CD14-positive monocyte (primary cell): ENCODE measurements around the gene AMDHD2. TPM values are rescaled to one million over a fixed set of nuclear protein-coding genes. Genes with fewer than 3 reads are reported as not detected.

Experiments used
- DNase-seq, 3 donors: peaks; one replicate each; pipeline ENCODE4 v3.0.0-alpha.2; 2011 to 2022
- H2AFZ ChIP-seq: 2 replicates; pipeline ENCODE4 v1.6.0; 2012; ENCODE audit warnings: mild to moderate bottlenecking, low read depth, low read length, inconsistent platforms; ENCODE audit not compliant: insufficient read depth, poor library complexity, severe bottlenecking
- H3K27ac ChIP-seq, 2 donors: 1 replicate in 1 of 2; 2 replicates in 1 of 2; pipeline ENCODE4 v1.5.1; 2012 to 2013; ENCODE audit warnings: low read length in 2 of 2, control low read depth in 1 of 2, inconsistent platforms in 1 of 2, low read depth in 1 of 2, mild to moderate bottlenecking in 1 of 2
- H3K27me3 ChIP-seq, 2 donors: one replicate each; pipeline versions ENCODE4 v1.6.0 to v1.6.1; 2011 to 2013; ENCODE audit warnings: low read length in 2 of 2; ENCODE audit not compliant: control insufficient read depth in 2 of 2, insufficient read depth in 2 of 2
- H3K36me3 ChIP-seq, 2 donors: replicated peaks in 1 of 2; 1 replicate in 1 of 2; 2 replicates in 1 of 2; pipeline versions ENCODE4 v1.5.1 to v1.6.1; 2012 to 2013; ENCODE audit warnings: low read length in 2 of 2, control low read depth in 1 of 2, inconsistent platforms in 1 of 2, mild to moderate bottlenecking in 1 of 2; ENCODE audit not compliant: insufficient read depth in 2 of 2, control insufficient read depth in 1 of 2
- H3K4me1 ChIP-seq, 2 donors: 1 replicate in 1 of 2; 2 replicates in 1 of 2; pipeline versions ENCODE4 v1.5.1 to v1.6.1; 2012 to 2013; ENCODE audit warnings: low read length in 2 of 2, control low read depth in 1 of 2, inconsistent platforms in 1 of 2, mild to moderate bottlenecking in 1 of 2, moderate library complexity in 1 of 2; ENCODE audit not compliant: insufficient read depth in 2 of 2, control insufficient read depth in 1 of 2
- H3K4me2 ChIP-seq: replicated peaks from 2 replicates; pipeline ENCODE3; 2012; ENCODE audit warnings: low read length, moderate library complexity, mild to moderate bottlenecking; ENCODE audit not compliant: poor library complexity, severe bottlenecking; ENCODE audit errors: extremely low read depth
- H3K4me3 ChIP-seq, 3 experiments: fragments of 200-600 bp in 1 of 3; sonication (generic) in 1 of 3; replicated peaks in 1 of 3; 1 replicate in 2 of 3; 2 replicates in 1 of 3; pipeline ENCODE4 v1.5.1; 2011 to 2013; ENCODE audit warnings: low read length in 3 of 3, mild to moderate bottlenecking in 3 of 3, control low read depth in 2 of 3, low read depth in 2 of 3, inconsistent platforms in 1 of 3, moderate library complexity in 1 of 3
- H3K79me2 ChIP-seq: 2 replicates; pipeline ENCODE4 v1.6.0; 2012; ENCODE audit warnings: mild to moderate bottlenecking, control low read depth, inconsistent platforms, low read length, moderate library complexity; ENCODE audit not compliant: insufficient read depth
- H3K9ac ChIP-seq: 2 replicates; pipeline ENCODE4 v1.6.0; 2017; ENCODE audit warnings: low read length, mild to moderate bottlenecking; ENCODE audit not compliant: insufficient read depth, poor library complexity, severe bottlenecking
- H3K9me3 ChIP-seq, 2 donors: replicated peaks in 1 of 2; 1 replicate in 1 of 2; 2 replicates in 1 of 2; pipeline versions ENCODE4 v1.5.1 to v1.6.1; 2012 to 2013; ENCODE audit warnings: low read length in 2 of 2, control low read depth in 1 of 2; ENCODE audit not compliant: control insufficient read depth in 1 of 2, insufficient read depth in 1 of 2
- H4K20me1 ChIP-seq: 2 replicates; pipeline ENCODE4 v1.6.0; 2012; ENCODE audit warnings: mild to moderate bottlenecking, low read length, control low read depth, moderate library complexity; ENCODE audit not compliant: insufficient read depth
- H3K27ac Mint-ChIP-seq, 7 donors: one replicate each; pipeline ENCODE4 v1.8.0; 2020; ENCODE audit warnings: mild to moderate bottlenecking in 7 of 7, mixed read lengths in 7 of 7, moderate library complexity in 6 of 7, inconsistent platforms in 2 of 7
- H3K27me3 Mint-ChIP-seq, 3 donors: one replicate each; pipeline ENCODE4 v1.8.0; 2021 to 2022; ENCODE audit warnings: low read depth in 3 of 3, mild to moderate bottlenecking in 3 of 3, mixed read lengths in 3 of 3, moderate library complexity in 3 of 3, inconsistent platforms in 1 of 3
- H3K36me3 Mint-ChIP-seq, 2 donors: one replicate each; pipeline ENCODE4 v1.8.0; 2020; ENCODE audit warnings: mixed read lengths in 2 of 2, inconsistent platforms in 1 of 2, mild to moderate bottlenecking in 1 of 2
- H3K4me1 Mint-ChIP-seq: one replicate; pipeline ENCODE4 v1.8.0; 2020; ENCODE audit warnings: mild to moderate bottlenecking, mixed read lengths
- H3K4me3 Mint-ChIP-seq, 2 donors: one replicate each; pipeline ENCODE4 v1.8.0; 2020; ENCODE audit warnings: mild to moderate bottlenecking in 2 of 2, mixed read lengths in 2 of 2, moderate library complexity in 1 of 2
- H3K9me3 Mint-ChIP-seq, 7 donors: one replicate each; pipeline ENCODE4 v1.8.0; 2020 to 2022; ENCODE audit warnings: mixed read lengths in 7 of 7, mild to moderate bottlenecking in 6 of 7, moderate library complexity in 6 of 7, inconsistent platforms in 2 of 7
- WGBS: methylation state at CpG from one replicate; pipeline ENCODE4 v1.1.5; 2013; ENCODE audit warnings: missing lambda C conversion rate; ENCODE audit not compliant: insufficient coverage; 5-methylcytosine and 5-hydroxymethylcytosine counted together
- intact Hi-C, 2 donors: fragments of 100-400 bp; cut with micrococcal nuclease; formaldehyde crosslinking; loops; one replicate each; pipeline versions ENCODE4 v1.15.0 to v1.15.1; 2023
- polyA plus RNA-seq, 3 donors: library from polyadenylated mRNA; depleted of rRNA in 1 of 3; unstranded in 2 of 3; stranded (reverse) in 1 of 3; fragments of 300-500 nt in 2 of 3; fragments of >200 nt in 1 of 3; fragmentation: Illumina TruSeq in 2 of 3; gene quantifications; 1 replicate in 2 of 3; 2 replicates in 1 of 3; pipeline ENCODE4 v1.2.3, GENCODE V29; 2012 to 2021
- TF ChIP-seq, protein P1 (sequence below): fragments of 200-600 bp; IDR thresholded peaks from one replicate; pipeline ENCODE4 v1.8.0; 2022; ENCODE audit warnings: antibody characterized with exemption, mild to moderate bottlenecking

AMDHD2 gene
- polyA plus RNA-seq, 3 donors = 6.9 to 57.8 (median 8.4) TPM

DNA sequence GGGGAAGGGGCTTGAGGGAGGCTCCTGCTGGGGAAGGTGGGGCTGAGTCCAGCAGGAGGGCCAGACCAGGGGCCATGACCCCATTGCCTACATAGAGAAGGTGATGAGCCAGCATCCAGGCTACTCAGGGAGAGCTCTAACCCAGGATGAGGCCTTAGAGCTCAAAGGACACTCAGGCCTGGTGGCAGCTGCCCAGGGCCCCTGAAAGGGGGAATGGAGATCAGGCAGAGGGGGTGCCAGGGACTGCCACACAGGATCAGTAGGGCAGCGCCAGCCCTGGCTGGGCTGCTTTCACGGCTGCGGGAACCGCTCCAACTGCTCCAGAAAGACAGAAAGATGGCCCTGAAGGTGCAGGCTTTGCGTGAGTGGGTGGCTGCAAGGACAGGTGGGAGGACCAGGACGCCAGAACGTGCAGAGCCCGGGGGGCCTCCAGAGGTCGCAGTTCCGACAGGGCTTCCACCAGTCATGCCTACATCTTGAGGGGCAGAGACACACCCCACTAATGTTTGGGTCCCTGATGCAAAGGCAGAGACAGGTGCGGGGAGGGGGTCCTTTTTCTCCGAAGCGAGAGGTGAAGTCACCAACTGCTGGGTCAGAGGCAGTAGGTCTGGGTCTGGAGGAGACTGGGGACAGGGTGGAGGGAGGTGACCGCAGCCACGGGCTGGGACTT, 7.3 kb upstream of the AMDHD2 start:
- Histone ChIP-seq H3K36me3 (peaks cover 0 to 3% of the 10 kb centered on the region in 2 donors), H2AFZ (peak overlapping the region; percentile 81), H3K9me3 (no peaks in the 10 kb centered on the region), H3K79me2 (peaks cover 75% of the 10 kb centered on the region), H3K9ac (peak overlapping the region; percentile 98), H3K4me1 (peaks cover 73 to 86% of the 10 kb centered on the region in 2 donors), H3K4me2 (peak overlapping the region; percentile 99), H4K20me1 (peaks cover 34% of the 10 kb centered on the region), H3K4me3 (peak overlapping the region in 2 of 3 experiments; percentile 32 to 100), H3K27ac (peak overlapping the region; percentile 96), H3K27me3 (no peaks in the 10 kb centered on the region)
- TF ChIP-seq, protein P1, sequence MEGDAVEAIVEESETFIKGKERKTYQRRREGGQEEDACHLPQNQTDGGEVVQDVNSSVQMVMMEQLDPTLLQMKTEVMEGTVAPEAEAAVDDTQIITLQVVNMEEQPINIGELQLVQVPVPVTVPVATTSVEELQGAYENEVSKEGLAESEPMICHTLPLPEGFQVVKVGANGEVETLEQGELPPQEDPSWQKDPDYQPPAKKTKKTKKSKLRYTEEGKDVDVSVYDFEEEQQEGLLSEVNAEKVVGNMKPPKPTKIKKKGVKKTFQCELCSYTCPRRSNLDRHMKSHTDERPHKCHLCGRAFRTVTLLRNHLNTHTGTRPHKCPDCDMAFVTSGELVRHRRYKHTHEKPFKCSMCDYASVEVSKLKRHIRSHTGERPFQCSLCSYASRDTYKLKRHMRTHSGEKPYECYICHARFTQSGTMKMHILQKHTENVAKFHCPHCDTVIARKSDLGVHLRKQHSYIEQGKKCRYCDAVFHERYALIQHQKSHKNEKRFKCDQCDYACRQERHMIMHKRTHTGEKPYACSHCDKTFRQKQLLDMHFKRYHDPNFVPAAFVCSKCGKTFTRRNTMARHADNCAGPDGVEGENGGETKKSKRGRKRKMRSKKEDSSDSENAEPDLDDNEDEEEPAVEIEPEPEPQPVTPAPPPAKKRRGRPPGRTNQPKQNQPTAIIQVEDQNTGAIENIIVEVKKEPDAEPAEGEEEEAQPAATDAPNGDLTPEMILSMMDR = no peak
- Mint-ChIP-seq H3K27ac (peak overlapping the region; percentile 81 to 99 (median 88)), H3K4me1 (peaks cover 82% of the 10 kb centered on the region), H3K36me3 (peaks cover 28 to 30% of the 10 kb centered on the region in 2 donors), H3K9me3 (peaks cover 0 to 9% (median 0%) of the 10 kb centered on the region in 7 donors), H3K27me3 (peaks cover 3 to 6% (median 6%) of the 10 kb centered on the region in 3 donors), H3K4me3 (peak overlapping the region; percentile 66 to 85)
- intact Hi-C loops = no loop called here
- 46% methylated on average over 13 of the region's 15 CpGs for WGBS
- peak in 1 of 3 donors; percentile 10 for DNase-seq

DNA sequence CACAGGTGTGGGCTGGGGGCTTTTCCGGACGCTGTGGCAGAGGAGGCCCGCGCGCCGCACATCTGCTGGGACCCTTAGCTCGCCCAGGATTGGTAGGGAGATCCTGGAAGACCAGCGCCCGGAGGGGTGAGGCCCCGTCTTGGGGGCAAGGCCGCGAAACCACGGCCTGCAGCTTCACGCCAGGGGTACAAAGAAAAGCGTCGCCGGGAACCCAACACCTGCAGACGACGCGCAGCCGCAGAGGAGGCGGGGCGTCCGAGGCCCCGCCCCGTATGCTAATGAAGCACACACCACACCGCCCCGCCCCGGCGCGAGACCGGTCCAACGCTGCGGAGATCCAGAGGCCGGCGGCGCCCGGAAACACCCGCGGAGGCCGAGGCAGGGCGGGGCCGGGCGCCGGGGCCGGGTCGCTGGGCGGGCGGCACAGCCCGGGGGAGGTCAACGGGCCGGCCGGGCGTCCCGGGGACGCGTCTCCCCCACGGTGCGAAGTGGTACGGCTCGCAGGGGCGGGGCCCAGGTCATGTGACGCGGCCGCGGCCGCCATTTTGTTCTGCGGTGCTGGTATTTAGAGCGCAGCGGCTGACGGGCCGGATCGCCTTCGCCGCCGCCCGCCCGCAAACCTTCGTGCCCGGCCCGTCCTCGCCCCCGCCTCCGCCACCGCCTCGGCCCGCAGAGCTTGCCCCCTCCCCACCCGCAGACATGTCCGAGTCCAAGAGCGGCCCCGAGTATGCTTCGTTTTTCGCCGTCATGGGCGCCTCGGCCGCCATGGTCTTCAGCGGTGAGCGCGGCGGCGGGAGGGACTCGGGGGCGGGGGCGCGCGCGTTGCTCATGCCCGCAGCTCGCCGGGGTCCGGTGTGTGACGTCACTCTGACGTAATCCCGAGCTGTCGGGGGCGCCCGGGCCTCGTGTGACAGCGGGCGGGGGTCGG, 6.5 kb upstream of the AMDHD2 start, which contains the start of gene ATP6V0C:
ATP6V0C (plus strand) TSS at position 548 of the 928 bp plus-strand sequence; CDS start at position 700, 152 bp downstream.
- peaks cover 77% of the 10 kb centered on the region for H3K79me2 ChIP-seq

More for the DNA sequence above, 6.5 kb upstream of the AMDHD2 start, which contains the start of gene ATP6V0C:
- peak within 1 kb of the TSS; percentile 73 to 100 (median 92) for H3K4me3 ChIP-seq
- peak within 1 kb of the TSS; percentile 81 for H2AFZ ChIP-seq
- TF ChIP-seq, protein P1 = no peak
- H3K27ac ChIP-seq = peak within 1 kb of the TSS; percentile 96
- H3K27me3 ChIP-seq = no peaks in the 10 kb centered on the region
- no peaks in the 10 kb centered on the region for H3K9me3 ChIP-seq
- H3K4me2 ChIP-seq = peak within 1 kb of the TSS; percentile 99
- peaks cover 0 to 9% (median 0%) of the 10 kb centered on the region in 7 donors for H3K9me3 Mint-ChIP-seq
- under 1% methylated on average over 121 of the region's 122 CpGs for WGBS
- DNase-seq = peak; percentile 86 to 88 (median 87)
- peak within 1 kb of the TSS; percentile 98 to 99 for H3K4me3 Mint-ChIP-seq
- H3K36me3 ChIP-seq = peaks cover 0 to 4% of the 10 kb centered on the region in 2 donors
- peaks cover 42% of the 10 kb centered on the region for H4K20me1 ChIP-seq
- peak within 1 kb of the TSS; percentile 99 to 100 (median 99) for H3K27ac Mint-ChIP-seq
- peaks cover 26 to 33% of the 10 kb centered on the region in 2 donors for H3K36me3 Mint-ChIP-seq
- H3K4me1 ChIP-seq = peaks cover 73 to 86% of the 10 kb centered on the region in 2 donors
- peak within 1 kb of the TSS; percentile 98 for H3K9ac ChIP-seq
- H3K4me1 Mint-ChIP-seq = peaks cover 82% of the 10 kb centered on the region
- intact Hi-C loops = no loop called here
- peaks cover 2 to 6% (median 6%) of the 10 kb centered on the region in 3 donors for H3K27me3 Mint-ChIP-seq
